Chondrocyte (in vitro differentiated cells): ENCODE data around the gene ANK2. TPM values are rescaled to one million over a fixed set of nuclear protein-coding genes. Genes with fewer than 3 reads are reported as not detected.

Experiments used
- DNase-seq: peaks from one replicate; pipeline ENCODE4 v3.0.0; 2021; ENCODE audit warnings: mixed read lengths, low spot score
- H3K27ac Mint-ChIP-seq: one replicate; pipeline ENCODE4 v1.8.0; 2021; ENCODE audit warnings: mild to moderate bottlenecking, moderate library complexity, mixed read lengths; ENCODE audit not compliant: unreplicated experiment
- H3K27me3 Mint-ChIP-seq: 2 replicates; pipeline ENCODE4 v1.8.0; 2021; ENCODE audit warnings: low read depth, mixed read lengths
- H3K36me3 Mint-ChIP-seq: 2 replicates; pipeline ENCODE4 v1.8.0; 2021; ENCODE audit warnings: low read depth, mixed read lengths
- H3K4me1 Mint-ChIP-seq: 2 replicates; pipeline ENCODE4 v1.8.0; 2021; ENCODE audit warnings: low read depth, mild to moderate bottlenecking, mixed read lengths
- H3K4me3 Mint-ChIP-seq: one replicate; pipeline ENCODE4 v1.8.0; 2021; ENCODE audit warnings: mild to moderate bottlenecking, moderate library complexity, mixed read lengths; ENCODE audit not compliant: unreplicated experiment
- H3K9me3 Mint-ChIP-seq: 2 replicates; pipeline ENCODE4 v1.8.0; 2021; ENCODE audit warnings: low read depth, mixed read lengths
- total RNA-seq: library from RNA; stranded (reverse); gene quantifications from 3 replicates; pipeline ENCODE4 v1.2.1, GENCODE V29; 2021
- TF ChIP-seq, protein P1 (sequence below): fragments of 200-600 bp; sonication (generic); IDR thresholded peaks from 2 replicates; pipeline ENCODE4 v1.5.0; 2021; ENCODE audit warnings: antibody characterized with exemption, mild to moderate bottlenecking, moderate library complexity

The ANK2 gene
- total RNA-seq, 1 donor from 2014 or later: 71.2 TPM

DNA sequence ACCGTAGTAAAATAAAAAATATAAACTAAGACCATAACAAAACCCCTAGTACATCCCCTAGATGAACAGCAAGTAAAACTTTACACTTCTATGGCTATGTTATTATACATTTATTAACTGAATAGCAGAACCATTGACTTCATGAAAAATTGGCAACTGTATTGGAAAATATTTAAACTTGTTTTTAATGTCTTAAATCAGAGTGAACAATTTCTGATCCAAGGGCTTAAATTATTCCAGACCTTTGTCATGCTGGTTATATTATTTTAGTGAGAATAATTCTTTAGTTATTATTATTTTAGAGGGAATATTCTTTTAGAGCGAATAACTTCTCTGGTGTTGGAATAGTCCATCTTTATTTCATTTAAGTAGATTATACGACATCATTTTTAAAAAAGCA lies 265.0 kb downstream of the ANK2 start:
- no peak for DNase-seq
- TF ChIP-seq, protein P1, sequence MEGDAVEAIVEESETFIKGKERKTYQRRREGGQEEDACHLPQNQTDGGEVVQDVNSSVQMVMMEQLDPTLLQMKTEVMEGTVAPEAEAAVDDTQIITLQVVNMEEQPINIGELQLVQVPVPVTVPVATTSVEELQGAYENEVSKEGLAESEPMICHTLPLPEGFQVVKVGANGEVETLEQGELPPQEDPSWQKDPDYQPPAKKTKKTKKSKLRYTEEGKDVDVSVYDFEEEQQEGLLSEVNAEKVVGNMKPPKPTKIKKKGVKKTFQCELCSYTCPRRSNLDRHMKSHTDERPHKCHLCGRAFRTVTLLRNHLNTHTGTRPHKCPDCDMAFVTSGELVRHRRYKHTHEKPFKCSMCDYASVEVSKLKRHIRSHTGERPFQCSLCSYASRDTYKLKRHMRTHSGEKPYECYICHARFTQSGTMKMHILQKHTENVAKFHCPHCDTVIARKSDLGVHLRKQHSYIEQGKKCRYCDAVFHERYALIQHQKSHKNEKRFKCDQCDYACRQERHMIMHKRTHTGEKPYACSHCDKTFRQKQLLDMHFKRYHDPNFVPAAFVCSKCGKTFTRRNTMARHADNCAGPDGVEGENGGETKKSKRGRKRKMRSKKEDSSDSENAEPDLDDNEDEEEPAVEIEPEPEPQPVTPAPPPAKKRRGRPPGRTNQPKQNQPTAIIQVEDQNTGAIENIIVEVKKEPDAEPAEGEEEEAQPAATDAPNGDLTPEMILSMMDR: no peak
- H3K36me3 Mint-ChIP-seq: peaks cover 22% of the 10 kb centered on the region
- H3K4me1 Mint-ChIP-seq: no peaks in the 10 kb centered on the region
- H3K9me3 Mint-ChIP-seq: no peaks in the 10 kb centered on the region
- no peaks in the 10 kb centered on the region for H3K27me3 Mint-ChIP-seq
- H3K27ac Mint-ChIP-seq: no peak overlapping the region
- H3K4me3 Mint-ChIP-seq: no peak overlapping the region

DNA sequence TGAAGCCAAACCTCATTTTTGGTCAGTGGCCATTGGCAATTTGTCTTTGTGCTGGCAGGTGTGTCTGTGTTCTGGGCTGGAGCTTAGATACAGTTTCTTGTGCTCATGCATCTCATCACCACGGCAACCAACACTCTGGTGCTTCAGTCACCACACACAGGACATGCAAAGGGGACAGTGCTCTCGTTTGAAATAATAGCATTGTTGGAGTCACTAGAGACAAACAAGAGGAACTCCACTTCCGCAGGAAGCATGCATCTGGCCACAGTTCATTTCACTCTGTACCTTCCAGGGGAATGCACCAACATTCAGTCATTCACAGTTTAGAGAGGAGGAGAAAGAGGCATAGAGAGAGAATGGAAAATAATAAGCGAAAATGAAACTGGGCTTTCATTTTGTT lies 267.4 kb downstream of the ANK2 start:
- TF ChIP-seq, protein P1: no peak
- Mint-ChIP-seq H3K27ac (no peak overlapping the region), H3K9me3 (no peaks in the 10 kb centered on the region), H3K36me3 (peaks cover 16% of the 10 kb centered on the region), H3K4me1 (no peaks in the 10 kb centered on the region), H3K4me3 (no peak overlapping the region), H3K27me3 (no peaks in the 10 kb centered on the region)
- DNase-seq: no peak

DNA sequence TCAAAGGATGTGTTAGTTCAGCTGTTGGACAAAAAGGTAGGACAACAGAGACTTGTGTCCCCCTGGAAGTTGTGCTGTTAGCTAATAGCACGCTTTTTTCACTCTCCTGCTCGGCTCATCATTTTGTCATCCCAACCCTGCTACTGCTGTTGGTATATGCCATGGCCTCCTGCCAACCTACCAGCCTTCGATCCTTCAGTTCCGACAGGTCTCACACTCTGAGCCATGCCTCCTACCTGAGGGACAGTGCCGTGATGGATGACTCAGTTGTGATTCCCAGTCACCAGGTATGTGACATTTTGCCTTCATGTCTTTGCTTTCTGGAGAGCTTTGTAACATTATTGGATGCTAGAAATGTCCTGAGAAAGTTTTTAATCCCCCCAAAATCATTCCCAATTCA lies 268.1 kb downstream of the ANK2 start:
- no peaks in the 10 kb centered on the region for H3K4me1 Mint-ChIP-seq
- TF ChIP-seq, protein P1: no peak
- no peak overlapping the region for H3K4me3 Mint-ChIP-seq

DNA sequence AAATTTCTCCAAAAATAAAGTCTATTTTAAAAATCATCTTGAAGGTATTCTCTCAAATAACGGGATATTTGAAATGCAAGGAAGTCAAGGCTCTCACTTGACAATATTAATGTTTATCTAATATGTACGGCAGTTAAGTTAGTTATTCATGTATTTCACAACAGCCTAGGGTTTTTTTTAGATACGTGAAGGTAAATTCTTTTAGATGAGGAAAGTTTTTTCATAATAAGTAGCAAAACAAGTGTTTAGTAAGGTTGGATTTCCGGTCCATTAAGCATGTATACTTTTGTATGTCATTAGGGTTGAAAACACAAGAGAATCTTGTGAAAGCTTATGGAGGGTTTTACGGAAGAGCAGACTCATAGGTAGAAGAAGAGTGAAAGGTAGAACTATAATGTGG lies 273.3 kb downstream of the ANK2 start:
- H3K4me1 Mint-ChIP-seq: peaks cover 3% of the 10 kb centered on the region
- no peak overlapping the region for H3K27ac Mint-ChIP-seq
- TF ChIP-seq, protein P1: no peak
- H3K4me3 Mint-ChIP-seq: no peak overlapping the region
- H3K9me3 Mint-ChIP-seq: no peaks in the 10 kb centered on the region
- H3K36me3 Mint-ChIP-seq: peaks cover 2% of the 10 kb centered on the region
- no peaks in the 10 kb centered on the region for H3K27me3 Mint-ChIP-seq
- DNase-seq: no peak

More for the DNA sequence above, 268.1 kb downstream of the ANK2 start:
- peaks cover 14% of the 10 kb centered on the region for H3K36me3 Mint-ChIP-seq
- H3K27me3 Mint-ChIP-seq: no peaks in the 10 kb centered on the region
- H3K9me3 Mint-ChIP-seq: no peaks in the 10 kb centered on the region
- no peak for DNase-seq
- no peak overlapping the region for H3K27ac Mint-ChIP-seq

DNA sequence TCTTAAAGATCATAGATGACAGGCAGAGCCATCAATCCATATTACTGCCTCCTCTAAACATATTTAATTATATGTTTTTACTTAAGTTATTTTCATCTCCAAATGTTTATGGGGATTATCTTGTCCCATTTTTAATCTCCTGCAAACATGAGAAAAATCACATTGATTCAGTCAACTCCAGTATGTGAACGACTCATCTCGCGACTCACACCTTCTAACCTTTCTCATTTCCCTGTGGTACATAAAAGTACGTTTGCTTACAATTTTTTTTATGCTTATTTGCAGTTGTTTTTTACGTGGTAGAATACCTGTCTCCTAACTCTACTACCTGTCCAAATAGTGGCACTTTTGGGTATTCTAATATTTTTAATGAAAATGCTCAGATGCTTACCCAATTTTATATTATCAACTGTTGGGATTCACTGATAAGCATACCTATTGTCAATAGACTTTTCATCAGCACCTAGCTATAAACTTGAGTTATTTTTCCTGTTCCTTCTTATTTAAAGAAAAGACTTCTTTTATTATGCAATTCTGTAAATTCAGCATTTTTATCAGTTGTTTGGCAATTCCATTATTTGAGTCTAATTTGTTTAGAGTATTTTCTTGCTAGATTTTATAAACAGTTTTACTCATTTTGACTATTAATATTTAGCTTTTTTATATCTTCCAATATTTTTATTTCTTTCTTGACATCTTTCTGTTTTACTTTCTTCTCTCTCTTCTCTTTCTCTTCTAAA lies 276.6 kb downstream of the ANK2 start:
- TF ChIP-seq, protein P1: no peak
- H3K36me3 Mint-ChIP-seq: peaks cover 1% of the 10 kb centered on the region
- no peak overlapping the region for H3K4me3 Mint-ChIP-seq
- DNase-seq: no peak
- peaks cover 3% of the 10 kb centered on the region for H3K4me1 Mint-ChIP-seq
- no peak overlapping the region for H3K27ac Mint-ChIP-seq
- H3K27me3 Mint-ChIP-seq: no peaks in the 10 kb centered on the region
- H3K9me3 Mint-ChIP-seq: no peaks in the 10 kb centered on the region
